LNCaP clone FGC (cell line): ENCODE data around the gene NEK6.

Experiments used
- DNase-seq: peaks from one replicate; pipeline ENCODE4 v3.0.0-alpha.2; 2011; ENCODE audit warnings: low read depth
- H3K4me3 ChIP-seq: 2 replicates; pipeline ENCODE4 v1.5.1; 2011; ENCODE audit warnings: mild to moderate bottlenecking, low read depth, low read length, control low read depth
- TF ChIP-seq, protein P1 (sequence below): IDR thresholded peaks from 2 replicates; pipeline ENCODE4 v1.5.1; 2012; ENCODE audit warnings: mild to moderate bottlenecking; ENCODE audit not compliant: control insufficient read depth, insufficient read depth; ENCODE audit errors: extremely low read depth

Gene NEK6

GRCh38 chr9:124257844-124258606 lies at the start of gene NEK6:
Gene NEK6, plus strand, starts transcription at chr9:124257949. Its CDS starts 44,016 bp downstream, at chr9:124301965.
- H3K4me3 ChIP-seq, result peak within 1 kb of the TSS; percentile 87
- TF ChIP-seq, protein P1, sequence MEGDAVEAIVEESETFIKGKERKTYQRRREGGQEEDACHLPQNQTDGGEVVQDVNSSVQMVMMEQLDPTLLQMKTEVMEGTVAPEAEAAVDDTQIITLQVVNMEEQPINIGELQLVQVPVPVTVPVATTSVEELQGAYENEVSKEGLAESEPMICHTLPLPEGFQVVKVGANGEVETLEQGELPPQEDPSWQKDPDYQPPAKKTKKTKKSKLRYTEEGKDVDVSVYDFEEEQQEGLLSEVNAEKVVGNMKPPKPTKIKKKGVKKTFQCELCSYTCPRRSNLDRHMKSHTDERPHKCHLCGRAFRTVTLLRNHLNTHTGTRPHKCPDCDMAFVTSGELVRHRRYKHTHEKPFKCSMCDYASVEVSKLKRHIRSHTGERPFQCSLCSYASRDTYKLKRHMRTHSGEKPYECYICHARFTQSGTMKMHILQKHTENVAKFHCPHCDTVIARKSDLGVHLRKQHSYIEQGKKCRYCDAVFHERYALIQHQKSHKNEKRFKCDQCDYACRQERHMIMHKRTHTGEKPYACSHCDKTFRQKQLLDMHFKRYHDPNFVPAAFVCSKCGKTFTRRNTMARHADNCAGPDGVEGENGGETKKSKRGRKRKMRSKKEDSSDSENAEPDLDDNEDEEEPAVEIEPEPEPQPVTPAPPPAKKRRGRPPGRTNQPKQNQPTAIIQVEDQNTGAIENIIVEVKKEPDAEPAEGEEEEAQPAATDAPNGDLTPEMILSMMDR, result no peak
- no peak for DNase-seq

- H3K4me3 ChIP-seq, result no peak overlapping the region
- TF ChIP-seq, protein P1, result no peak
- no peak for DNase-seq
Observed at GRCh38 chr9:124208571-124208970, 49.2 kb upstream of the NEK6 start.

DNA sequence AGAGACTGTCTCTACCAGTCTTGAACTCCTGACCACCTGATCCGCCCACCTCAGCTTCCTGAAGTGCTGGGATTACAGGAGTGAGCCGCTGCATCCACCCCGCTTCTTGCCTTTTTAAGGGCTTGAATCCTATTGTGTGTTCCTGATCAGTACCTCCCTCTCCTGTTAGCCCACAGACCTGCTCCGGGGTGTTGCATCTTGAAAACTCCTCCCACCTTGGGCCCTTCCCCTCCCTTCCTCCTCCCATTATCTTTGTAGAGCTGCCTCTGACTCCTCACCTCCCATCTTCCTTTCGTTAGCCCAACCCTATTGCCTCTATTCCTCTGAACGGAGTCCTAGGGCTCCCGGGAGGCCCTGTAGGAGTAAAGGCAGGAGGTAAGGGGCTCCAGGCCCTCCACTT lies 48.5 kb upstream of the NEK6 start:
- DNase-seq, result no peak
- TF ChIP-seq, protein P1, result no peak
- no peak overlapping the region for H3K4me3 ChIP-seq

DNA sequence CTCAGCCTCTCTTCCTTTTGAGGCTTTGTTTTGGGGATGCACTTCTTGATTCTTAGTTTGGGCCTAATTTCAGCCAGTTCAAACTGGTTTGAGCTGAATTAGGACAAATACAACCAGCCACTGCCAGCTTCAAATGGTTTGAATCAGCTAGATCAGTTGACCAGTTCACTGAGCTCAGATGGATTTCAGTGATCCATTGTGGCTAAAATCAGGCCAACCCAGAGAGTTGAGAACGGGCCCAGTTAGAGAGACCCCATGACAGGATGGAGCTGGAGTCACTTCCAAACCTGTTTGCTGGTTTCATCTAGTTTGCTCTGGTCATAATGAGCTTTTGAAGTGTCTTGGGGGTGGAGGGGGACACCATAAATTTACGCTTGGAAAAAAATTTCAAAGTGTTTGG lies 48.0 kb upstream of the NEK6 start:
- H3K4me3 ChIP-seq, result no peak overlapping the region
- no peak for DNase-seq
- TF ChIP-seq, protein P1, result no peak

- H3K4me3 ChIP-seq, result no peak overlapping the region
- no peak for DNase-seq
- TF ChIP-seq, protein P1, result no peak
Observed at GRCh38 chr9:124210697-124211096, 47.1 kb upstream of the NEK6 start.

DNA sequence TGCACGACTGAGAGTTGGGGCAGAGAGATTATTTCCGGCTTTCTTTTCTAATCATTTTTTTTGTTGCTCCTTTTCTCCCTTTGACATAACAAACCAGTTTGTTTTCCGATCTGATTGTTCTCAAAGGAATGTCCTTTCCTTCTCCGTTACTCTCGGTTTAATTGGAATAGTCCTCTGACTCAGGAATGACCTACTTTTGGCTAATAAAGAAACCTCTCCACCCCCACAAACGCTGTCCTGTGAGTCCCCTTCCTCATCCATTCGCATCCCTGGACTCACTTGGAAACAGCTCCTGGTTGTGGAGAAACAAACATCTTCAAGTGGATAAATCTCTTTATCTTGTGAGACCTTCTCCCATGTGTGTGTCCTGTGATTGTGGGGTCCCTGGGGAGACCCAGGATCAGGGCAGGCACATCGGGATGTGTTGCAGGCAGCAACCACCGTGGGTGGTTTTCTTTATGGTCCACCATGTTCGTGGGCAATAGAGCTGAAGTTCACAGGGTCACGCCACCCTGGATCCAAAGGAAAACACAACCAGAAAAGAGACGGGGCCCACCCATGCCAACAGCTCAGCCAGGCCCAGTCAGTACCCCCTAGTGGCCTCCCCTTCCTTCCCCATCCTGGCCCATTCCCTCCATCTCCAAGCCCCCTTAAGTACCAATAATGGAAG lies 45.2 kb upstream of the NEK6 start:
- TF ChIP-seq, protein P1, result no peak
- H3K4me3 ChIP-seq, result no peak overlapping the region
- DNase-seq, result no peak
